ENCODE results near the gene RBM18.

- TF ChIP-seq CTCF (IDR thresholded peaks at IDR 0.05) (no peak), EZH2 (IDR thresholded peaks at IDR 0.05; ENCODE audit: borderline replicate concordance, insufficient read depth, low read depth, low read length, poor library complexity, severe bottlenecking) (no peak)
Measured at GRCh38 chr9:122207096-122207495, 57.5 kb downstream of the RBM18 start.
